Cardiac fibroblast (primary cell): ENCODE data around the gene TTLL11.

Source experiments
- DNase-seq, 2 donors: peaks; one replicate each; pipeline versions ENCODE4 v3.0.0 to v3.0.0-alpha.2; 2010; ENCODE audit warnings: low read depth in 2 of 2
- H3K4me3 ChIP-seq, 2 donors: replicated peaks in 1 of 2; 1 replicate in 1 of 2; 2 replicates in 1 of 2; pipeline ENCODE4 v1.5.1; 2011; ENCODE audit warnings: low read depth in 2 of 2, low read length in 2 of 2, mild to moderate bottlenecking in 2 of 2, moderate library complexity in 1 of 2
- CTCF ChIP-seq: IDR thresholded peaks from one replicate; pipeline ENCODE4 v1.5.1; 2011; ENCODE audit warnings: low read depth, mild to moderate bottlenecking, low read length, inconsistent platforms

The TTLL11 gene

DNA sequence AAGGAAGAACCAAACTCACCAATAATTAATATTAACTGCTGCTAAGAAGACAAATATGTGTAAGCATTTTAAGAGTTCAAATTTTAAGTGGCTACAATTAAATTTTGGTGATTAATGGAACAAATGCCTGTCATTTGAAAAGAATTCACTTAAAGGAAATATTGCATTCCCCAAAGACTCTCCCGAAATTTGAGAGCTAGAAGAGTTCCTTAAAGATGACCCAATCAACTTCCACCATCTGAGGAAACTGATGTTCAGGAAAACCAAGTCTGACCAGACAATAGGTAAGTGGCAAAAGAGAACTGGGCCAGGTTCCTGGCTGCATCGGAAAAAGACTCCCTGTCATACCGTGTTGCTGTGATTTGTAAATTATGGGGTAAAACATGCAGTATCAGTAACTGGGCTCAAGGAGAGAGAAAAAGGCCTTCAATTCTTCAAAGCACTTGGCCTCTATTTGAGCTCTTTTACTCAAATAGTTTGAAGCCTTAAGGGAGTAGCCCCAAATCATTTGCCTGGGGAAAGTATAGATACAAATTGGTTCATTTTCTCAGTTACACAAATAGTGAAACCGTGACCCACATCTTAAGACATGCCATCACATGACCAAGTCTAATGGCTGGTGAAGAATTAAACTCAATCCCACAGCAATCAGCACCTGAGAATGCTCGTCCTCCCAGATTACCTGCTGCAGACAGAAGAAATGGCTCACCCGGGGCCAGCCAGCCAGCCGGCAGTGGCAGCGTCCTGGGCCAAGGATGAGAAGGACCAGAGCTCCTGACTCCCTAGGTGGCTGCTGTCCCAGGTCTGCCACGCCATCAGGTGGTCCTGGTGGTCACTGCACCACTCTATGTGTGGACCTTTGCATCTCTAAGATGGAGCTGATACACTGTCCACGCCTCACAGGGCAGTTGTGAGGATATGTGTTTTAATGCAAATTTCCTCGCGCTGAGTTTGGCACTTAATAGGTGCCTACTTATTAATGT is 162.9 kb downstream of the TTLL11 start:
- no peak overlapping the region for H3K4me3 ChIP-seq
- DNase-seq, result no peak
- no peak for TF ChIP-seq CTCF

DNA sequence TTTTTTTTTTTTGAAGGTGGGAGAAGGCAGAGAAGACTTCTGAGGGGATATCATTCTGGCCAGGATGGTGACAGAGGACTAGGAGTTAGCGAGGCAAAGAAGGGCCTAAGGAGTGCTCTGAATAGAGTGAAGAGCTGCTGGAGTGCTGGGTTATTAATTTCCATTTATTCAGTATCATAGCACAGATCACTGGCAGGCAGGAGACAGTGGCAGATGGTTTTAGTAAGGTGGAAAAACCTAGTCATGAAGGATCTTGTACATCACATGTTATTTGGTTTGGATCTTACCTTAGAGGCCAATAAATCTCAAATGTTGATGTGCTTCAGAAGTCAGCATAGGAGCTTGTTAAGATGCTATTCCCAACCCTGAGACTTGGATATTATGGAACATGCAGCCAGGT is 165.5 kb downstream of the TTLL11 start:
- DNase-seq, result no peak
- no peak overlapping the region for H3K4me3 ChIP-seq
- no peak for TF ChIP-seq CTCF

GRCh38 chr9:121927081-121927480 is 166.0 kb downstream of the TTLL11 start:
- no peak for TF ChIP-seq CTCF
- no peak for DNase-seq
- no peak overlapping the region for H3K4me3 ChIP-seq

DNA sequence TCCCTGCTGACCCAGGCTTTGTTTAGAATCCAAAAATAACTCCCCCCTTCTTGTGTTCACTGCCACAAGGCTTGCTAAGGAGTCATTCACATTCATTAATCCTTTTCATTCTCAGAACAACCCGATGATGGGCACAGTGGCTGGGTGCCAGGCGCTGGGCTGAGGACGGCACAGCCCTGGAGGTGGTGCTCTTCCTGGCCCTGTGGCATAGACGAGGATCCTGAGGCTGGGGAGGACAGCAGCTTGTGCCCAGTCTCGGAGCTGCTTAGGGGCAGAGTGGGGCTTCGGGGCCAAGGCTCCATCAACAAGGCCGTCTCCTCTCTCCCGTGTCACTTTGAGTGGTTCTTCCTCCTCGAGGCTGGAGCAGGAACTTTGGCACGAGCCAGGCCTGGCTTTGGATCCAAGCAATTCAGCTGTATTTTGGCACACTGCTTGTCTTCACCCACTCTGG is 166.7 kb downstream of the TTLL11 start:
- no peak overlapping the region for H3K4me3 ChIP-seq
- TF ChIP-seq CTCF, result no peak
- DNase-seq, result no peak

GRCh38 chr9:121925935-121926334 is 167.2 kb downstream of the TTLL11 start:
- no peak overlapping the region for H3K4me3 ChIP-seq
- no peak for DNase-seq
- no peak for TF ChIP-seq CTCF

GRCh38 chr9:121924700-121925099 is 168.4 kb downstream of the TTLL11 start:
- H3K4me3 ChIP-seq, result no peak overlapping the region
- no peak for DNase-seq
- no peak for TF ChIP-seq CTCF
